ENCODE data around the gene BAZ1A. TPM values are rescaled to one million over a fixed set of nuclear protein-coding genes. Genes with fewer than 3 reads are reported as not detected.
A peak's percentile ranks its signal among the peaks of the same experiment; 100 is the strongest.

BAZ1A gene
- total and polyA plus RNA-seq, 9 of the 15 experiments (the other 6 are each of a cell fraction or from before 2014, with no cell fraction given), result 22.0 to 71.2 (median 39.1) TPM

DNA sequence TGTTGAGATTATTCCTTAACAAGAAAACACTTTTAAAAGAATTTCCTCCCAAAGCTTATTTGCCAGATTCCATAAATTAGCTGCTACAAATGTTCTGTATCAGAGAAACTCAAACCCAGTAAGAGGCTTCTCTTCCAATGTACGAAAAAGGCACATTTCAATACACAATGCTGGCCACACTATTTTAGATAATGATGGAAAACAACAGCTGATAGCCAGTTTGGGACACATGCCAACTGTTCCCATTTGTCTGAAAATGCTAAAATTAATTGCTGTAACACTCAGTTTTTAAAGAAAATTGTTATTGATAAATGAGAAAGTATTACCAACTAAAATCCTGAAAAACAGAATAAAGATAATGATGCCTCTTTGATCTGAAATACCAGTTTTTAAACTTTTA lies 165.2 kb downstream of the BAZ1A start:
- Histone ChIP-seq H3K4me3 (no peak overlapping the region), H3K9me1 (ENCODE audit: control insufficient read depth, insufficient read depth, low read length) (no peaks in the 10 kb centered on the region), H3K4me2 (ENCODE audit: insufficient read depth, low read length) (no peak overlapping the region), H3K27ac (ENCODE audit: extremely low read depth, low read depth, low read length) (no peak overlapping the region), H2AFZ (ENCODE audit: low read depth, low read length) (no peak overlapping the region), H4K20me1 (replicated peaks; ENCODE audit: control insufficient read depth, insufficient read depth, low read length) (no peaks in the 10 kb centered on the region), H3K9ac (ENCODE audit: insufficient read depth in 1 of 2, low read depth in 2 of 2, low read length in 2 of 2) (no peak overlapping the region), H3K36me3 (ENCODE audit: control insufficient read depth, insufficient read depth, low read length) (peaks cover 15% of the 10 kb centered on the region), H3K79me2 (ENCODE audit: control insufficient read depth, insufficient read depth, low read length) (peaks cover 21% of the 10 kb centered on the region), H3K9me3 (replicated peaks; ENCODE audit: control insufficient read depth, insufficient read depth, low read depth, low read length) (no peaks in the 10 kb centered on the region), H3K4me1 (replicated peaks in 1 of 2; ENCODE audit: control insufficient read depth in 2 of 2, insufficient read depth in 2 of 2, low read length in 2 of 2) (peaks cover 5 to 12% of the 10 kb centered on the region in 2 experiments; a peak in 4 of 5 replicates), H3K27me3 (ENCODE audit: control insufficient read depth in 2 of 2, insufficient read depth in 2 of 2, low read length in 2 of 2) (no peaks in the 10 kb centered on the region)
- in situ Hi-C loops (cut with MboI), result no loop called here
- intact Hi-C loops (cut with micrococcal nuclease), result no loop called here
- CTCF ChIA-PET (ENCODE audit: low intra/inter-chr PET ratio), result no interaction called here
- no peak for FAIRE-seq
- no peak for DNase-seq (ENCODE audit: extremely low read depth in 1 of 4, low spot score in 3 of 4)
- POLR2A ChIA-PET, result interaction anchor here (0.6 to 2.2 kb wide), 2 partner anchors 10 to 17 kb away, joined by 3 to 9 read pairs; no protein-coding TSS in a partner anchor
- WGBS (ENCODE audit: insufficient coverage, low coverage, missing lambda C conversion rate), result 44% methylated on average over 1 of the region's 1 CpG
- ATAC-seq, result no peak
- TF ChIP-seq, protein P1, sequence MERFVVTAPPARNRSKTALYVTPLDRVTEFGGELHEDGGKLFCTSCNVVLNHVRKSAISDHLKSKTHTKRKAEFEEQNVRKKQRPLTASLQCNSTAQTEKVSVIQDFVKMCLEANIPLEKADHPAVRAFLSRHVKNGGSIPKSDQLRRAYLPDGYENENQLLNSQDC (CRISPR knock-in tag; IDR thresholded peaks at IDR 0.05), result no peak
- TF ChIP-seq NFIC (IDR thresholded peaks at IDR 0.05), result peak; percentile 40; the same call in 1 of the 2 replicates
- no TSS peak for BruUV-seq (replicated peaks)

- ChIA-PET POLR2A (interaction anchor here (0.6 to 1.0 kb wide), 4 partner anchors 8 to 58 kb away, joined by 3 to 5 read pairs (median 3); no protein-coding TSS in a partner anchor), CTCF (ENCODE audit: low intra/inter-chr PET ratio) (no interaction called here)
- H3K9me3 ChIP-seq (replicated peaks; ENCODE audit: control insufficient read depth, insufficient read depth, low read depth, low read length), result no peaks in the 10 kb centered on the region
- no peaks in the 10 kb centered on the region for H3K27me3 ChIP-seq (ENCODE audit: control insufficient read depth in 2 of 2, insufficient read depth in 2 of 2, low read length in 2 of 2)
- ATAC-seq (no peak; the same call in 2 of the 3 replicates), DNase-seq (ENCODE audit: extremely low read depth in 1 of 4, low spot score in 3 of 4) (no peak), FAIRE-seq (no peak)
- H3K4me1 ChIP-seq (replicated peaks in 1 of 2; ENCODE audit: control insufficient read depth in 2 of 2, insufficient read depth in 2 of 2, low read length in 2 of 2), result peaks cover 0 to 8% of the 10 kb centered on the region in 2 experiments; a peak in 3 of 5 replicates
- H3K4me2 ChIP-seq (ENCODE audit: insufficient read depth, low read length), result no peak overlapping the region
- no peaks in the 10 kb centered on the region for H3K9me1 ChIP-seq (ENCODE audit: control insufficient read depth, insufficient read depth, low read length)
- H3K27ac ChIP-seq (ENCODE audit: extremely low read depth, low read depth, low read length), result no peak overlapping the region
- in situ Hi-C loops (cut with MboI), result no loop called here
- H3K4me3 ChIP-seq, result no peak overlapping the region
- WGBS (ENCODE audit: insufficient coverage, low coverage, missing lambda C conversion rate), result 62% methylated on average over 3 of the region's 3 CpGs
- BruUV-seq (replicated peaks), result no TSS peak
- no peak overlapping the region for H3K9ac ChIP-seq (ENCODE audit: insufficient read depth in 1 of 2, low read depth in 2 of 2, low read length in 2 of 2)
- peaks cover 7% of the 10 kb centered on the region; the same call in 2 of the 3 replicates for H3K79me2 ChIP-seq (ENCODE audit: control insufficient read depth, insufficient read depth, low read length)
- H2AFZ ChIP-seq (ENCODE audit: low read depth, low read length), result no peak overlapping the region
- no peaks in the 10 kb centered on the region for H4K20me1 ChIP-seq (replicated peaks; ENCODE audit: control insufficient read depth, insufficient read depth, low read length)
- H3K36me3 ChIP-seq (ENCODE audit: control insufficient read depth, insufficient read depth, low read length), result peaks cover 15% of the 10 kb centered on the region
- intact Hi-C loops (cut with micrococcal nuclease), result no loop called here
- no peak for TF ChIP-seq SUPT5H (IDR thresholded peaks at IDR 0.05)
- TF ChIP-seq, protein P2, sequence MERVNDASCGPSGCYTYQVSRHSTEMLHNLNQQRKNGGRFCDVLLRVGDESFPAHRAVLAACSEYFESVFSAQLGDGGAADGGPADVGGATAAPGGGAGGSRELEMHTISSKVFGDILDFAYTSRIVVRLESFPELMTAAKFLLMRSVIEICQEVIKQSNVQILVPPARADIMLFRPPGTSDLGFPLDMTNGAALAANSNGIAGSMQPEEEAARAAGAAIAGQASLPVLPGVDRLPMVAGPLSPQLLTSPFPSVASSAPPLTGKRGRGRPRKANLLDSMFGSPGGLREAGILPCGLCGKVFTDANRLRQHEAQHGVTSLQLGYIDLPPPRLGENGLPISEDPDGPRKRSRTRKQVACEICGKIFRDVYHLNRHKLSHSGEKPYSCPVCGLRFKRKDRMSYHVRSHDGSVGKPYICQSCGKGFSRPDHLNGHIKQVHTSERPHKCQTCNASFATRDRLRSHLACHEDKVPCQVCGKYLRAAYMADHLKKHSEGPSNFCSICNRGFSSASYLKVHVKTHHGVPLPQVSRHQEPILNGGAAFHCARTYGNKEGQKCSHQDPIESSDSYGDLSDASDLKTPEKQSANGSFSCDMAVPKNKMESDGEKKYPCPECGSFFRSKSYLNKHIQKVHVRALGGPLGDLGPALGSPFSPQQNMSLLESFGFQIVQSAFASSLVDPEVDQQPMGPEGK (CRISPR knock-in tag; IDR thresholded peaks at IDR 0.05; ENCODE audit: borderline replicate concordance), result no peak
- no peak for TF ChIP-seq RBM17 (IDR thresholded peaks at IDR 0.05; ENCODE audit: borderline replicate concordance, low read depth, low read length)
- TF ChIP-seq ZNF696 (CRISPR knock-in tag; conservative IDR thresholded peaks at IDR 0.05), result no peak
- no peak for TF ChIP-seq GATA2 (CRISPR knock-in tag; IDR thresholded peaks at IDR 0.05)
- no peak for TF ChIP-seq HEY1 (CRISPR knock-in tag; IDR thresholded peaks at IDR 0.05; ENCODE audit: borderline replicate concordance)
- TF ChIP-seq ZBTB34 (CRISPR knock-in tag; IDR thresholded peaks at IDR 0.05), result no peak
- TF ChIP-seq ZNF24 (IDR thresholded peaks at IDR 0.05), result no peak
- TF ChIP-seq, protein P3, sequence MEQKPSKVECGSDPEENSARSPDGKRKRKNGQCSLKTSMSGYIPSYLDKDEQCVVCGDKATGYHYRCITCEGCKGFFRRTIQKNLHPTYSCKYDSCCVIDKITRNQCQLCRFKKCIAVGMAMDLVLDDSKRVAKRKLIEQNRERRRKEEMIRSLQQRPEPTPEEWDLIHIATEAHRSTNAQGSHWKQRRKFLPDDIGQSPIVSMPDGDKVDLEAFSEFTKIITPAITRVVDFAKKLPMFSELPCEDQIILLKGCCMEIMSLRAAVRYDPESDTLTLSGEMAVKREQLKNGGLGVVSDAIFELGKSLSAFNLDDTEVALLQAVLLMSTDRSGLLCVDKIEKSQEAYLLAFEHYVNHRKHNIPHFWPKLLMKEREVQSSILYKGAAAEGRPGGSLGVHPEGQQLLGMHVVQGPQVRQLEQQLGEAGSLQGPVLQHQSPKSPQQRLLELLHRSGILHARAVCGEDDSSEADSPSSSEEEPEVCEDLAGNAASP (IDR thresholded peaks at IDR 0.05), result no peak
- TF ChIP-seq GTF2A2 (tag; IDR thresholded peaks at IDR 0.05), result no peak
Measured at GRCh38 chr14:34707722-34708121, 167.4 kb downstream of the BAZ1A start.
